Trophoblast cell (in vitro differentiated cells and primary cell): ENCODE measurements around the gene CKS2.
"Not testable (repeated sequence)": the region's sequence is repeated elsewhere in the genome, so short reads cannot be mapped to it uniquely, and the experiment has no call there.

ENCODE experiments used
- DNase-seq, 2 donors: peaks; one replicate each; pipeline ENCODE4 v3.0.0-alpha.2; 2016
- H2AFZ ChIP-seq: 2 replicates; pipeline ENCODE4 v1.6.1; 2013; ENCODE audit warnings: low read length, moderate library complexity, mild to moderate bottlenecking; ENCODE audit not compliant: insufficient read depth, poor library complexity
- H2AK5ac ChIP-seq: 2 replicates; pipeline ENCODE4 v1.6.1; 2013; ENCODE audit warnings: mild to moderate bottlenecking, low read length
- H2BK120ac ChIP-seq: 2 replicates; pipeline ENCODE4 v1.6.1; 2013; ENCODE audit warnings: low read length, mild to moderate bottlenecking, moderate library complexity; ENCODE audit not compliant: insufficient read depth, poor library complexity
- H2BK12ac ChIP-seq: 2 replicates; pipeline ENCODE4 v1.6.1; 2013; ENCODE audit warnings: mild to moderate bottlenecking, low read length, moderate library complexity
- H2BK5ac ChIP-seq: 2 replicates; pipeline ENCODE4 v1.6.1; 2013; ENCODE audit warnings: low read length, low read depth, moderate library complexity, mild to moderate bottlenecking; ENCODE audit not compliant: poor library complexity
- H3K14ac ChIP-seq: 2 replicates; pipeline ENCODE4 v1.6.1; 2013; ENCODE audit warnings: mild to moderate bottlenecking, low read length
- H3K18ac ChIP-seq: 2 replicates; pipeline ENCODE4 v1.6.1; 2013; ENCODE audit warnings: mild to moderate bottlenecking, low read length
- H3K23ac ChIP-seq: 2 replicates; pipeline ENCODE4 v1.6.1; 2013; ENCODE audit warnings: low read length
- H3K27ac ChIP-seq: 2 replicates; pipeline ENCODE4 v1.5.1; 2013; ENCODE audit warnings: low read depth, mild to moderate bottlenecking, inconsistent platforms, low read length, moderate library complexity
- H3K27me3 ChIP-seq: 2 replicates; pipeline ENCODE4 v1.6.1; 2013; ENCODE audit warnings: inconsistent platforms, mild to moderate bottlenecking, low read length, moderate library complexity; ENCODE audit not compliant: insufficient read depth
- H3K36me3 ChIP-seq, 2 experiments: 1 replicate in 1 of 2; 2 replicates in 1 of 2; pipeline ENCODE4 v1.6.1; 2013; ENCODE audit warnings: low read length in 2 of 2, mild to moderate bottlenecking in 2 of 2, moderate library complexity in 1 of 2; ENCODE audit not compliant: insufficient read depth in 2 of 2, control insufficient read depth in 1 of 2
- H3K4ac ChIP-seq: 2 replicates; pipeline ENCODE4 v1.6.1; 2013; ENCODE audit warnings: low read depth, mild to moderate bottlenecking, low read length, moderate library complexity
- H3K4me1 ChIP-seq, 2 experiments: 1 replicate in 1 of 2; 2 replicates in 1 of 2; pipeline ENCODE4 v1.6.1; 2013; ENCODE audit warnings: low read length in 2 of 2, mild to moderate bottlenecking in 2 of 2, moderate library complexity in 1 of 2; ENCODE audit not compliant: insufficient read depth in 2 of 2, control insufficient read depth in 1 of 2
- H3K4me2 ChIP-seq: 2 replicates; pipeline ENCODE4 v1.6.1; 2013; ENCODE audit warnings: inconsistent platforms, mild to moderate bottlenecking, low read length, moderate library complexity
- H3K4me3 ChIP-seq: 2 replicates; pipeline ENCODE4 v1.5.1; 2013; ENCODE audit warnings: mild to moderate bottlenecking, low read depth, low read length, inconsistent platforms
- H3K79me1 ChIP-seq: one replicate; pipeline ENCODE4 v1.6.1; 2013; ENCODE audit warnings: low read length
- H3K79me2 ChIP-seq: 2 replicates; pipeline ENCODE4 v1.6.1; 2013; ENCODE audit warnings: low read length, mild to moderate bottlenecking; ENCODE audit not compliant: control insufficient read depth, insufficient read depth, poor library complexity
- H3K9ac ChIP-seq: 2 replicates; pipeline ENCODE4 v1.6.1; 2013; ENCODE audit warnings: mild to moderate bottlenecking, low read length
- H3K9me3 ChIP-seq: 2 replicates; pipeline ENCODE4 v1.6.1; 2013; ENCODE audit warnings: low read depth, mild to moderate bottlenecking, control low read depth, inconsistent platforms, low read length; ENCODE audit not compliant: insufficient read depth
- H4K12ac ChIP-seq: 2 replicates; pipeline ENCODE4 v1.6.1; 2013; ENCODE audit warnings: low read depth, mild to moderate bottlenecking, low read length, moderate library complexity
- H4K8ac ChIP-seq: 2 replicates; pipeline ENCODE4 v1.6.1; 2013; ENCODE audit warnings: low read depth, mild to moderate bottlenecking, low read length, moderate library complexity
- H4K91ac ChIP-seq: one replicate; pipeline ENCODE4 v1.6.1; 2013; ENCODE audit warnings: low read depth, mild to moderate bottlenecking, low read length, moderate library complexity
- WGBS: extraction: QIAGEN DNeasy Blood & Tissue Kit; methylation state at CpG from one replicate; pipeline ENCODE4 v1.1.7; 2013; ENCODE audit warnings: missing lambda C conversion rate; ENCODE audit not compliant: insufficient read length, insufficient coverage; ENCODE audit errors: extremely low coverage; 5-methylcytosine and 5-hydroxymethylcytosine counted together

CKS2 gene

DNA sequence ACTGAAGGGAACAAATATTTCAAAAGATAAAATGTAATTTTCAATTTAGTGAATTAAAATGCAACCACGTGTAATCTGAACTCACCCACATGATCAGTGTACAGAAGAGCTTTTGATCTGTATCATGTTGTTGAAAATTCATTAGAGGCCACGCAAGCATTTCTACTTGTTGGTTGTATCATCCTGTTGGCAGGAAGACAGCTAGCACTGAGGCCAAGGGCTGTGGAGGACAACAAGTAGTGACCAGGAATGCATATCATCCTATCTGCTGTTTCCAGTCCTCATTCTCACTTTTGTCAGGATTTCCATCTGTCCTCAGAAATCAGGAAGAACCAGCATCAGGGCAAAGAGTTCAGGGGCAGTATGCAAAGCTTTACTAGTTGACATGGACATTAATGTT is 29.9 kb upstream of the CKS2 start:
- Histone ChIP-seq H3K9ac (no peak overlapping the region), H4K91ac (no peak overlapping the region), H3K4me2 (no peak overlapping the region), H4K12ac (no peak overlapping the region), H3K18ac (no peak overlapping the region), H3K27me3 (no peaks in the 10 kb centered on the region), H2AFZ (no peak overlapping the region), H3K9me3 (peaks cover under 1% of the 10 kb centered on the region), H3K4me3 (no peak overlapping the region), H4K8ac (no peak overlapping the region), H3K36me3 (no peaks in the 10 kb centered on the region), H3K27ac (no peak overlapping the region), H3K23ac (no peak overlapping the region), H3K79me1 (no peaks in the 10 kb centered on the region), H2BK120ac (no peak overlapping the region), H3K14ac (no peak overlapping the region), H2AK5ac (no peak overlapping the region), H3K4ac (no peak overlapping the region), H2BK5ac (no peak overlapping the region), H2BK12ac (no peak overlapping the region), H3K4me1 (no peaks in the 10 kb centered on the region), H3K79me2 (no peaks in the 10 kb centered on the region)
- peak in 1 of 2 donors; percentile 3 for DNase-seq
- WGBS = no CpG with 5 or more reads among the region's 2 CpGs

- H3K27ac ChIP-seq, H2BK12ac ChIP-seq, H3K4ac ChIP-seq, H3K14ac ChIP-seq, H2AFZ ChIP-seq, H3K79me1 ChIP-seq, H3K79me2 ChIP-seq, H3K36me3 ChIP-seq, DNase-seq, H3K9ac ChIP-seq, H4K12ac ChIP-seq, H2AK5ac ChIP-seq, H3K18ac ChIP-seq, H3K4me1 ChIP-seq, H3K23ac ChIP-seq, H4K8ac ChIP-seq, H3K4me2 ChIP-seq, H4K91ac ChIP-seq, H2BK120ac ChIP-seq, H3K4me3 ChIP-seq, H3K27me3 ChIP-seq, H3K9me3 ChIP-seq, H2BK5ac ChIP-seq: not testable (repeated sequence)
- WGBS = no CpG with 5 or more reads among the region's 42 CpGs
These were observed 28.6 kb upstream of the CKS2 start for GRCh38 chr9:89282248-89282968.

DNA sequence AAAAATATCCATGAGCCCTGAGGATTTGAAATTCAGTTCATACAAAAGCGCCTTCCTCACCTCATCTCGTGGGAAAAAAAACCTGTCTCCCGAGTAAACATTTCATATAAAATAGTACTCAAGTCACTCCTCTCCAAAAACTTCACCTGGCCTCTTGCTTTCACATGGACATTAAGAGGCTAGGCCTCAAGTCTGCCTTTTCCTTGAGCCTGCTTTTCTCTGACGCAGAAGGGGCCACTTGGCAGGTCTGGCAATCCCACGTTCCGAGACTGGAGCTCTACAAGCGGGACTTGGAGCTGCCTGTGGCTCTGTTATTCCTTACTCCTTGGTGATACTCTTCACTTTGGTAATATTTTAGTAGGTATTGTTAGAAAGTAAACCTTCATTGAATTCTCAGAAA is 26.9 kb upstream of the CKS2 start:
- H3K4me2 ChIP-seq = no peak overlapping the region
- no peak overlapping the region for H3K4ac ChIP-seq
- H2BK12ac ChIP-seq = no peak overlapping the region
- H3K9me3 ChIP-seq = no peaks in the 10 kb centered on the region
- no peak overlapping the region for H2BK5ac ChIP-seq
- H2AFZ ChIP-seq = no peak overlapping the region
- no peak for DNase-seq
- no peaks in the 10 kb centered on the region for H3K79me1 ChIP-seq
- no peak overlapping the region for H4K8ac ChIP-seq
- no peak overlapping the region for H3K23ac ChIP-seq
- H4K12ac ChIP-seq = no peak overlapping the region
- H3K27ac ChIP-seq = no peak overlapping the region
- H3K18ac ChIP-seq = no peak overlapping the region
- no peak overlapping the region for H2BK120ac ChIP-seq
- H3K36me3 ChIP-seq = no peaks in the 10 kb centered on the region
- H4K91ac ChIP-seq = no peak overlapping the region
- H3K27me3 ChIP-seq = no peaks in the 10 kb centered on the region
- no peak overlapping the region for H2AK5ac ChIP-seq
- no CpG with 5 or more reads among the region's 7 CpGs for WGBS
- no peak overlapping the region for H3K4me3 ChIP-seq
- H3K79me2 ChIP-seq = no peaks in the 10 kb centered on the region
- no peak overlapping the region for H3K14ac ChIP-seq
- H3K9ac ChIP-seq = no peak overlapping the region
- no peaks in the 10 kb centered on the region for H3K4me1 ChIP-seq

DNA sequence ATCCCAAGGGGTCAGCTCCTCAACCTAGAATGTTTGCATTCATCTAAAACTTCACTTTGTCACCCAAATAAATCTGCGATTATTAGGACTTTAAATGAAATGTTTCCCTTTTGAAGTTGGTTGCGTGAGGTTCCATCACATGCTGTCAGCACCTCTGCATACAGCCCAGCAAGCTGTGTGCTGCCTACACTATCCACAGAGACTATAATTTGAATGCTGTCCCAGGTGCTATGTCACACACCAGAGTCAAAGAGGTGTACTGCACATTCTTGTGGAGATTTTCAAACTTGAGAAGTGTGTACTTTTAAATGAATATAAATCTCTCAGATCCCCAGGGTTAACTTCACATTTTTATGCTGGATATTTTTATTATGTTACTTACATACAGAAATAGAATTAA is 19.3 kb upstream of the CKS2 start:
- Histone ChIP-seq H3K4me3 (no peak overlapping the region), H3K4me1 (no peaks in the 10 kb centered on the region)
- DNase-seq = no peak

More for the DNA sequence above, 19.3 kb upstream of the CKS2 start:
- Histone ChIP-seq H3K9me3 (no peaks in the 10 kb centered on the region), H4K91ac (no peak overlapping the region), H3K18ac (no peak overlapping the region), H3K4me2 (no peak overlapping the region), H3K9ac (no peak overlapping the region), H3K79me2 (no peaks in the 10 kb centered on the region), H3K14ac (no peak overlapping the region), H3K27ac (no peak overlapping the region), H3K36me3 (no peaks in the 10 kb centered on the region), H3K4ac (no peak overlapping the region), H4K8ac (no peak overlapping the region), H3K23ac (no peak overlapping the region), H2BK12ac (no peak overlapping the region), H3K79me1 (no peaks in the 10 kb centered on the region), H2AK5ac (no peak overlapping the region), H2AFZ (no peak overlapping the region), H3K27me3 (no peaks in the 10 kb centered on the region), H4K12ac (no peak overlapping the region), H2BK120ac (no peak overlapping the region), H2BK5ac (no peak overlapping the region)
- WGBS = no CpG with 5 or more reads among the region's 2 CpGs
